ENCODE data around the gene CXCR4.

CXCR4 gene

GRCh38 chr2:136131961-136132824 is 14.2 kb upstream of the CXCR4 start:
- DNase-seq = no peak

DNA sequence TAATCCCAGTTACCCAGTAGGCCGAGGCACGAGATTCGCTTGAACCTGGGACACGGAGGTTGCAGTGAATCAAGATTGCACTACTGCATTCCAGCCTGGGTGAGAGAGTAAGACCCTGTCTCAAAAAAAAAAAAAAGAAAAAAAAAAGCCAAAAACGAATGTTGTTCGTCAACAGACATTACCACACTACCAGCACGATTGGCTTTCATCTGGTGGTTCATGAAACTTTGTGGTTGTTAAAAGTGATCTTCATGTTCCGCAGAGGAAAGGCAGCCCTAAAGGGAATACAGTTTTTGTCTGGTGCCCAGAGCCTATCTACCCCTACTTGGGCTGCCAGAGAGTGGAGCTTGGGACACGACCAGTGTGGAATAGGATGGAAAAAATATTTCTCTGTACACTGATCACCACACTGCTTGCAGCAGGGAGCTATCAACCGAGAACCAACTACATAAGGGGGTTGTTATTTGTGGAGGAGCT is 13.6 kb upstream of the CXCR4 start:
- DNase-seq = no peak

GRCh38 chr2:136130511-136130910 is 12.6 kb upstream of the CXCR4 start:
- peak in 3 of 58 donors; percentile 22 to 31 (median 25) for DNase-seq

- DNase-seq = no peak
These were observed 12.1 kb upstream of the CXCR4 start for GRCh38 chr2:136130045-136130444.

DNA sequence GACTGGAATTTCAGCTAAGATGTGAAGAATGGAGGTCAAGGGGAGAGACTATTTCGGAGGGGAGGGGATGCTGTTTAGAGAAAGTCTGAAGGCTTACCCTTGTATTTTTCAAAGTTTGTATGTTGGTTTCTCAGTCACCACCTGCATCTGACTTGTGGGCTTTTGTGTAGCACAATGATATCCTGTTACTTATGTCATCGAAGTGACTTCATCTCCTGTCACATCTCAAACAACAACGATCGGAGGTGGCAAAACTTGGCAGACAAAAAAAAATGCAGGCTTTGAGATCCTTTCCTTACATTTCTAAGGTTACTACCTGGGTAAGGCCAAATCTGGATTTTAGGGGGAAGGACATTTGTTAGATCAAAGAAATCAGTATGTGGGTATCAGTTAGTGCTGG is 11.7 kb upstream of the CXCR4 start:
- no peak for DNase-seq

GRCh38 chr2:136128905-136129304 is 11.0 kb upstream of the CXCR4 start:
- DNase-seq = no peak

DNA sequence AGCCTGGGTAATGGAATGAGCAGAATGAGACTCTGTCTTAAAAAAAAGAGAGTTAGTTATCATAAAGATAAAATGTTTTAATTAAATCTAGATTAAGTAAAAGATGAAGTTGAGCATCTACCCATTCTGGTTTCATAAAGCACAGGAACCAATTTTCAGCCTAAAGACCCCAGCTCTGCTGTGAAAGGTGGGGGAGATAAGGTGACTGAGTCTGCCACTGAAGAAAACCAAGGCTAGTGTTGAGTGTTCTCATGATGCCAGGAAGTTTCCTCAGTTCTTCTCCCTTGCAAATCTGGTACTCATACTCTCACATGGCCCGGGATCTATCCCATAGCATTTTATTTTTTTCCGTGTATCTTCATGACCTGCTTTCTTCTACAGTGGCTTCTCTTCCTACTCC is 10.4 kb upstream of the CXCR4 start:
- no peak for DNase-seq

- DNase-seq = no peak
These were observed 9.4 kb upstream of the CXCR4 start for GRCh38 chr2:136127356-136127755.

DNA sequence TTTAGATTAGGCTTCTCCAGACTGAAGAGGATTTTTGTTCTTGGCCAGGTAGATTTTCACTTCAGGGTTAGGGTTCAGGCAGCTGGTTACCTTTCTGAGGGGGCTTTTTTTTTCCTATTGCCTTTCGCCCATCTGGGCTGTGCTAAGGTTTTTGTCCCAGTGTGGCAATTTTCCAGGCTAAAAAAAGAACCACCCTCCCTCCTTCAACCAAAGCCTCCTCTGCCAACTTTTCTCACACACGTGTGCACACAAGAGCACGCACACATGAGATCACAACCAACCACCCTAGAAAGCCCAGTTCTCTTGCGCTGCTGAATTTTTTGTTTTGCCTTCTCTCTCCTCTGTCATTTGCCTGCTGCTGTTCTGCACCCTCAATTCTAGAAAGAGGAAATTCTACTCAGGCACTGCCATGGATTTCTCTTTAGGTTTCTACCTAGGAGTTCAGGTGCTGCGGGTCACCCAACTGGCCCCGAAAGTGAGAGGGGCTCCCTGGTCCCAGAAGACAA is 8.5 kb upstream of the CXCR4 start:
- no peak for DNase-seq

- DNase-seq = no peak
These were observed 8.1 kb upstream of the CXCR4 start for GRCh38 chr2:136126021-136126420.

DNA sequence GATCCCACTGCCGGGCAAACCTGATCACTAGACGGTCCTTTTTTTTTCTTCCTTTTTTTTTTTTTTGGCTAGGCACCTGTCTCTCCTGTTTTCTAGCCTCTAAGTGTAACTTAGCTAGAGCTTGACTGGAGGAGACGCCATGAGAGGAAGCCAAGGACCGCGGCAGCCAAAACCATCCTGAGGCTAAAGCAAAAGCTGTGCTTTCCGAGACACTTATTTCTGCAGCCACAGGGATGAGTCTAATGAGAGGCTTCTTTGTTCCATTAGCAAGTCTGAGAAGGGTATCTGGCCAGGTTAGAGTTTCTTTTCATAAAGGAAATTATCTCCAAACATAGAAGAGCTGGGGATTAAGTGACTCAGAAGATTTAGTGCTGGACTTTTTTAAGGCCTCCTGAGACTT is 7.3 kb upstream of the CXCR4 start:
- DNase-seq = no peak

DNA sequence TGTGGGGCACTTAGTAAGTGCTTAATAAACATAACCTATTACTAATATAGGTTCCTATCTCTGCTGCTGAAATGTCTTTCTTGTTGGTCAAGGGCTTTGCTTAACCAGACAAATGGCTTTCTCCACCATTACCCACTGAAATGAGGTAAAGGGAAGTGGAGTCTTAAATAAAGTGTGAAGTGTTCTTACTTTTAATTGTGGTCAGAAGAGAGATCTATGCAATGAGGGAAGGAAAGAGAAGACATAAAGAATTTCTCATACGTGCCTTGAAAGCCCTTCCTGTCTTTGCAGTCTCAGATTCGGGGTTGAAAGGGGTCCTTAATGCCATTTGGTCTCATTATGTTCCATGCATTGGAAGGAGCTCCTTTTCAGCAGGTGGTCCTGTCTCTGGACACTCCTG is 6.9 kb upstream of the CXCR4 start:
- DNase-seq = no peak

GRCh38 chr2:136122661-136123060 is 4.7 kb upstream of the CXCR4 start:
- no peak for DNase-seq

DNA sequence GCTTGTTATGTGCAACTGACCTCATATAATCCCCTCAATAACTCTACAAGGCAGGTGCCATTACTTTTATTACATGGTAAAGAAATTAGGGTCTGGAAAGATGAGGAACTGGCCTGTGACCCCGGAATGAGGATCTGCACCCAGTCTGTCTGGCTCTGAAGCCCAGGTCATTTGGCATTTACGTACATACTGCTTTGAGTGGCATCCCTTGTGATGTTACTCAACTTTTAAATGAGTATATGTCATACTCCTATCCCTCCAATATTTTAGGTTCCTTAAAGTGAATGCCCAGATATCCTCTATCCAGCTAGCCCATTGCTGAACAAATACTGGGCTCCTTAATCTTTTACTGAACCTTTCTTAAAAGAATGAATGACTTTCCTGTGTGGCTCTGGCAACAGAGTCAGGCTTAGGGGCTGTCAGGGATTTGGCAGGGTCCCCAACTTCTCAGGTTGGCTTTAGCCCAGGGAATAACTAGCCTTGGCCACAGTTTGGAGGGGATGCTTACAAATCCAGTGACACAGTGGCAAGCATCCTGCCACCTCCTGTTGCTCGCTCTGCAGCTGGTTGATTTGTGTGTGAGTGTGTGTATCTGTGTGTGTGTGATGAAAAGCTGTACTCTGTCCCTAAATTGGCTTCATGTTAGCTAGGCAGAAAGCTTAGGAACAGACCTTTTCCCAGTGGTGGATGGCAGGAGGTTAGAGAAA is 3.4 kb upstream of the CXCR4 start:
- DNase-seq = peak in 30 of 58 donors; percentile 3 to 64 (median 27)

DNA sequence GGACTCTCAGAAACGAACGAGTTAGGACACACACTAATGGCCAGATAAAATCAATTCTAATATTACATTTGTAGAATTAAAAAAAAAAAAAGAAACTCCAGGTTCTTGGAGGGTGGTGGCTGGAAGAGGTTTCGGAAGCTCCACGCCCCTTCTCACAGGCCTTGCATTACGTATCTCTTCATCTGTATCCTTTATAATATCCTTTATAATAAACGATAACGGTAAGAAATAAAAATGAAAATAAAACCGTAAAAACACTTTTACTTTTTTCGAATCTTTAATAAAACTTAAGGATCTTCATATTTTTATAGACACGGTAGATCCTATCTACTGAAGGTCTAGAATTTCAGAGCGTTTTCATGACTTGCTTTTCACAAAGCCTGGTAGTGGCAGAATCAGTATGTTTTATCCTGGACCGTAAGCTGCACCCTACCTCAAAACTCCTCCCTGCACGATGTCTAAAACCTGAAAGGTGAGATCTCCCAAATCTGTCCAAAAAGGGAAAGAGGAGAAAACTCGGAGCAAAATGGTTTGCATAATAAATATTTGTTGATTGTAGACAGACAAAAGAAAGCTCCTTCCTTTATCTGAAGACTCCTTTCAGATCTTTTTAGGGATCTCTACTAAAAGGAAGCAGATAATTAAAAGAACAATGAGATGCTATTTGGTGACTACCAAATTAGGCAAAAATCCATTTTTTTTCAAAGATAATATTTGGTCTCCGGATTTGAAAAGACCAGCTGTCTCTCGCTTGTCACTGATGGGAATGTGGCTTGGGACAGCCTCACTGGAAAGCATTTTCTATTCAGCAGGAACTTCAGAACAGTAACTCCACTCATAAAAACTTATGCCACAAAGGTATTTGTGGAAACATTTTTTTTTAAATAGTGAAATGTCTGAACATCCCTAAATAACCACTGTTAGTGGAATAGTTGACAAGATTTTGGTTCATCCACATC is 2.0 kb upstream of the CXCR4 start:
- DNase-seq = no peak

- peak in 20 of 58 donors; percentile 9 to 47 (median 19) for DNase-seq
These were observed 1.1 kb upstream of the CXCR4 start for GRCh38 chr2:136118819-136119716.

GRCh38 chr2:136117391-136117841 is 533 bp downstream of the CXCR4 start:
- peak in 41 of 58 donors; percentile 10 to 66 (median 40) for DNase-seq

- DNase-seq = peak in 3 of 58 donors; percentile 19 to 22 (median 20)
These were observed 1.0 kb downstream of the CXCR4 start for GRCh38 chr2:136116813-136117390.

DNA sequence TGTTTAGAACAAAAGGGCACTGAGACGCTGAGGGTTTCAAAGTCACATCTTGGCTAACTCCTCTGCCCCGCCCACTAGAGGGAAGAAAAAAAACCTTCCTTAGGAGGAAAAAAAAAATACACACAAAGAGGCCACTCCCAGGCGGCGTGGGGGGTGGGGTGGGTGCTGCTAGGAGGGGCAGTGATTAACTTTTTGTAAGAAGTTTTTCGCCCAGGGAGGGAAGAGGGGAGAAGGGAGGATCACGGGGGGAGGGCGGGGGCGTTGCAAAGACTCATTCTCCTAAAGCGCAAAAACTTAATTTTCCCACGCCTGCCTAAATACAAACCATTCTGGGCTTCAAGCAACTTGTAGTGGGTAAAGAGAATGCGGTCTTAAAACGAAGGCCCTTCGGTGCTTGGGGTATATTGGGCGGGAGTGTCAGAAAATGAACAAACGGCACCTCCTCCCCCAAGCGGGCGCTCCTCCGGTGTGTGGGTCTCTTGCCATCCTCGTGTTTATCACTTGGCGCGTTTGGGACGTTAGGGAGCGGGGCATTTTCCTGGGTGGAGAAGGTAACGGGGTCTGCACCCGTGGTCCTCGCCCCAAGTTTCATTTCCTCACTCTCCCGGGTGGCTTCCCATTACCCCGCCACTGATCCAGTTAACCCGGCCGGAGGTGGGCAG is 1.7 kb downstream of the CXCR4 start:
- DNase-seq = peak in 1 of 58 donors; percentile 31
